Measurements from ENCODE around the gene MSRB3.
"Not testable (repeated sequence)": the region's sequence is repeated elsewhere in the genome, so short reads cannot be mapped to it uniquely, and the experiment has no call there.

MSRB3 gene

DNA sequence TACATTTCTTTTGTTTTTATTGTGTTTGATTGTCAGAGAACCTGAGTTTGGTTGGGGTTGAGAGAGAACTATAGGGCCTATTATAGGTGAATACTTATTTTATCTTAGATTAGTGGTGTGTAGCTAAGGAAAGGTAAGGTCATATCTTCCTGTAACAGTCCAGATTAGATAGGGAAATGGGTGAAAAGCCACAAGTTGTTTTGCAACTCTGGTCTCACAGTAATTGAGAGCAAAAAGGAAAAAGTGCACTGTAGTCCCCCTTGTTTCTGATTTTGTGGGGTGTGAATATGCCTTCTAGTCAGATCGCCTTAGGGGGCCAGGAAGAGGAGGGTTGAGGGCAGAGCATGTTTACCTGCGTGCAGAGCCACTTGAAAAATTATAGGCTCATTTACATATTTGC is 8.9 kb downstream of the MSRB3 start:
- DNase-seq (ENCODE audit: low read depth in 3 of 3) = no peak

DNA sequence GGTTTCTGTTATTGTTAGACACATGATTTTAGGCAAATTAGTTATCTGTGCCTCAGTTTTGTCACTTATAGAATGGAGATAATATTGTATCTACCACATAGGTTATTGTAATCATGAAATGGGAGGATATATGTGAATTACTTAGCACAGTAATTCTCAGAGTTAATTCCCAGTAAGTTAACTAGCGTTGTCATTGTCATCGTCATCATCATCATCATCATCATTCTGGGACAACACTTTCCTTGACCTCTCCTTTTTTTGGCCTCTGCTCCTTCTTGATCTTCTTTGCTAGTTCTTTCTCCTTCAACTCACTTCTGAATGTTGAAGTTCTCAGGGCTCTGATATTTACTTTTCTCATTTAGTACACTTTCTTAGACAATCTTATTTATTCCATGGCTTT is 13.8 kb downstream of the MSRB3 start:
- DNase-seq (ENCODE audit: low read depth in 3 of 3) = no peak

DNA sequence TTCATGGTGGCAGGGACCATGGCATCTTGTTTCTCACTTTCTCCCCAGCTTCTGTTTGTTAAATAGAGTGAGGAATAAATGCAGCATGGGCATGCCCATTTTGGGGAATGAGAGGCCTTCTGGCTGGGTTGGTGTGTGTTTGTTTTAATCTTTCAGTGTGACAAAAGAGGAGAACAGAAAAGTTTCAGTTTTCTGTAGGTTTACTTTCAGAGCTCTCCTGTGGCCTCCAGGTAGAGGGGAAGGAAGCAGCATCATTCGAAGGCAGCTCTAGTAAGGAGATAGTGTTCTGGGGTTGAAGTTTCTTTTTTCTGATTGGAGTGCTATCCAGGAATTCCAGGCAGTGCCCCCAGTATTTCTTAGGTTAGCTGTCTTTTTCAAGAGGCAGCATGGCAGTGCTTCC is 15.3 kb downstream of the MSRB3 start:
- no peak for DNase-seq (ENCODE audit: low read depth in 3 of 3)

DNA sequence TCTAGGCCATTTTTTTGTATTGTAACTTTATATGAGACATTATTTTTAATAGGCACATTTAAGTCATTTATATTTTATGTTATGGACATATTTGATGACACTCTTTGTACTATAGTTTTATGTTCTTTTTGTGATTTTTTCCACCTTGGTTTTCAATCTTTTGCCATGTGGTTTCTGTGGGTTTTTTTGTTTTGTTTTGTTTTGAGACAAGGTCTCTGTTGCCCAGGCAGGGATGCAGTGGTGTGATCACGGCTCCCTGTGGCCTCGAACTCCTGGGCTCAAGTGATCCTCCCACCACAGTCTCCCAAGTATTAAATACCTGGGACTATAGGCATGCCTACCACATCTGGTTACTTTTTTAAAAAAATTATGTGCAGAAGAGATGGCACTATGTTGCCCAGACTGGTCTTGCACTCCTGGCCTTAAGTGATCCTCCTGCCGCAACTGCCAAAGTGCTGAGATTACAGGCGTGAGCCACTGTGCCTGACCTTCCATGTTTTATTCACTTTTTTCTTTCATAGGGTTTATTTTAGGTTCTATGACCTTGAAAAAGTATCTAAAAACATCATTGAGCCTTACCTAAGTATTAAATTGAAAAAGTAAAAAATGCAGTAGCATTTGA is 16.3 kb downstream of the MSRB3 start:
- DNase-seq (ENCODE audit: low read depth in 3 of 3) = no peak

DNA sequence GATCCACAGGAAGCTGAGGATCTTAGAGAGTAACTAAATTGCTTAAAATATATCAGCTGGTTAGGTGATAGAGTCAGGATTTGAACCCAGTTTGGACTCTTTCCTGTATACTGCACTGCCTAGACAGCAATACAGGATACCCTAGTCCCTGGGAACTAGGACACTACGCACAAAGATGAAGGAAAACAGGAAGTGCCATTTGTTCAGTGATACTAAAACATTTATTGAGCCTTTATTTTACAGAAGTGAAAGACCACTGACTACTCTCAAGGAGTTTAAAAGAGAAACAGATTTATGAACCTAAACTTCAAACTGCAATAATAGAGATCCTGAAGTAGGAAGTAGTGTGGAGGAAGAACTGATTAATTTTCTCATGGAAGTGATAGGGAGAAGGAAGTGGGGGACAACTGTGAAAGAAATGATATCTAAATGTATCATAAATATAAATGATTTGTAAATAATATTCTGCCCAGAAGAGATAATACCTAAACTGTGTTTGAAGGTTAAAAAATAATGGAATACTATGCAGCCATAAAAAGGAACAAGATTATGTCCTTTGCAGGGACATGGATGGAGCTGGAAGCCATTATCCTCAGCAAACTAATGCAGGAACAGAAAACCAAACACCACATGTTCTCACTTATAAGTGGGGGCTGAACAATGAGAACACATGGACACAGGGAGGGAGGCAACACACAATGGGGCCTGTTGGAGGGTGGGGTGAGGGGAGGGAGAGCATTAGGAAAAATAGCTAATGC is 18.2 kb downstream of the MSRB3 start:
- no peak for DNase-seq (ENCODE audit: low read depth in 3 of 3)

DNA sequence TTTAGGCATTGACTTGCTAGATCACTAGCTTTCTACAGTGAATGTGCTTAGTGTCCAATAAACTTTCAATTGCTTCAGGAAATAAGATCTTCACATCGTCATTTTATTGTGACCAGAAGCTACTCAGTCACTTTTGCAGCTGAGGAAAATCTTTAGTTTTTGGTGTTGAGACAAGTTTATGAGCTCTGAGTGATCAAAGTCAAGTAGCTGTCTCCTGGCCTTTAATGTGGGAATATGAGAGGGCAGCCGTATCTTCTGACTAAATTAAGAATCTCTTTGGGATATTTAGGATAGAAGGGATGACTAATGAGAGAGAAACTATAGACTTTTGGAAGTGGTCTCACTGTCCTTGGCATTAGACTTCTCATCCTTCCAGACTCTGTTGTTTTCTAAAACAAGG is 21.6 kb downstream of the MSRB3 start:
- DNase-seq (ENCODE audit: low read depth in 3 of 3) = no peak

DNA sequence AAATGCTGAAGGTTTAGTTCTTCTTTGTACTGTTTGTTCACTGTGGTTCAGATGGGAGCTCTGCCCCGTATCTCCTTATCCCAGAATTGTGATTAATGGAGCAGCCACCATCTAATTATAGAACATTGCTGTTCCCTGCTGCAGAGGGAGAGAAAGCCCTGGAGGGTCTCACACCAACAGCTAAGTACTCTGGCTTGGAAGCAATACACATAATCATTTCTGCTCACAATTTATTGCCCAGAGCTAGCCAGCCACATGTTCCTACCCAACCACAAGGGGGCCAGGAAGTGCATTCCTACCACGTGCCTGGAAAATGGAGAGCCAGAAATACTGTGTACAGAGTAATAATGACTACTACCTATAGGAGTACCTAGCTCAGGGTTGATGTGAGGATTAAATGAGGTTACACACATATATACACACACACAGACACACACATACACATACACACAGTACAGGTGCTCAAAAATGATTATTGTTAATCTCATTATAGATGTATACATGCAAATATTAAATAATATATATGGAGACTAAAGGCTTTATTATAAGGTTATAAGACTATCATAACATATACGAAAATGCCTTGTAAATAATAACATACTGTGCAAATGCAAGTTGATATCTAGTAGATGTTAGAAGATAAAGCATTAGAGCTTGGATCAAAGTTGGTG is 22.3 kb downstream of the MSRB3 start:
- DNase-seq (ENCODE audit: low read depth in 3 of 3) = no peak

DNA sequence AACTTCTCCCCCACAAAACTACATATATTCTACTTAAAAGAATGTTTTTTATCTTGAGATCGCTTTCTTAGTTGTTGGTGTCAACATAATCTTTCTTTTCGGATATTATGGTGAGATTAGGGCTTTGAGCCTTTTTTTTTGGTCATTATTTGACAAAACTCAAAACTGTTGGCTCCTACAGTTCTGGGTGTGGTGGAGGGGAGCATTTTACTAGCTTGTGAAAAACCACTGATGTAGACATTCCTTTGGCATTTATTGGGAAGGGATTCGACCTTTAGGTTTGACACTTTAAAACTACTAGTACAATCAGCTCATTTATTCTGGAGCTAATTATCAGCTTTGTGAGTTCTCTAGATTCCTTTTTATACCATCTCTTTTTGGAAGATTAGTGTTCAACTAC is 24.4 kb downstream of the MSRB3 start:
- DNase-seq (ENCODE audit: low read depth in 3 of 3) = no peak

DNA sequence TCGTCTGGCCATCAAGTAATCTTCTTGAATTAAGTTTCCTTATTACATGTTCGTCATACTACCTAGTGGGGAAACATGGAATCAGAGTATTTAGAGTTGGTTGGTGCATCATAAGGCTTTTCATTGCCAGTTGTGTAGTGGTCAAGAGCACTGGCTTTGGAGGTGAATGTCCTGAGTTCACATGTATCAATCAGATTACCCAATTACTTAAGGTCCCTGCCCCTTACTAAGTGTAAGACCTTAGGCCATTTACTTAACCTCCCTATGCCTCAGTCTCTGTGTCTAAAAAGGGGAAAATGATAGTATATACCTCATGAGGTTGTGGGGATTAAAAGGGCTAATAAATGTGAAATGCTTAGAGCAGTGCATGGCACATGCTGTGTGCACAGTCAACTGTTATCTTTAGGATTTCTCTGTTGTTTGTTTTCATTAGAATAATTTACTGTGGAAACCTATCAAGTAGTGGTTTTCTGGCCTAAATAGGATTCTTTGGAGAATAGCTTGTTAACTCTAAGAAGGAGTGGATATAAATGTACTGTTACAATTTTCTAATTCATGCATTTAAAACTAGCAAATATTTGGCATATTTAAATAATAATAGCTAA is 27.0 kb downstream of the MSRB3 start:
- DNase-seq (ENCODE audit: low read depth in 3 of 3) = no peak

DNA sequence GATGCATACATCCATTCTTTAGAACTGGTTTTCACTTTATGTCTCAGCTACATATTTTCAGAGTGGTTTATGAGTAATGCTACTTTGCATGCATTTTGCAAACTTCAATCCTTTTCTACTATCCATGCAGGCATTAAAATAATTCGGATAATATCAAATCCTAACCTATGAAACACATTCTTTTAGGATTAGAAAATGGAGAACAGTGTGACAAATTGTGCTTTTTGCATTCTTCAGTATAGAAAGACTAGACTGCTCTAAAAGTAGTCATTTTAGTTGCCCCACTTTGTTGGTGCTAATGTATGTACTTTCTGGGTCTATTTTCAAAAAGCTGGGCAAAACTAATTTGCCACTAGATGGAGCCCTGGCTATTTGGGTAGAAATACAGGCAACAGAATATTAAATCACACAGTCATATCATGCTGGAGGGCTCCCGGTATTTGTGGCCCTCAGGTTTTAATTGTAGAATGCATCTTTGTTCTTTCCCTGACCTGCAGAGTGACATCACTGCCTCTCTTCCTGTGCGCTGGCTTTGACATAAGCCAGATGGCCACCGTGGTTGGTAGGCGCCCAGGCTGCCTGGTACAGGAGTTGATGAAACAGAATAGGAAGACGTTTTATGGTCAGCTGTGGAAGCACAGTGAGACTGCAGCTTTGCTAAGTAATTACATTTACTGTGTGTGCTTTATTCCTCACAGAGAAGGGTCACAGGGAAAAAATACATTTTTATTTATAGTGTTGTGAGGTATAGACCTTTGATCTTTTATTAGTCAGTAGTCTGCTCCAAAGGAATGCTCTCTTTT is 28.1 kb downstream of the MSRB3 start:
- no peak for DNase-seq (ENCODE audit: low read depth in 3 of 3)

DNA sequence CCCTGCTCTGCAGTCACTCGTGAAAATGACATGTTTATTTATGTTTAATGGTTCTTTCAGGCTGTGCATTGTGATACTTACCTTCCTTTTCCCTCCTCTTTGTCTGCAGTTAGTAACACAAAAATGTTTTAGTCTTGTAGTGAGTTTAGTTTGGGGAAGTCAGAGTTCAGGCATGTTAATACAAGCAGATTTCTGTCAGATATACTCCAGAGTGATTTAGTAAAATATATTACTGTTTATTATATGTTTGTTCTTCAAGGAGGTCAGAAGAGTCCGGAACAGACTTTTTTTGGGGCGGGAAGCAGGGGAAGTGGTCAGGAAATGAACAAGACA is 28.7 kb downstream of the MSRB3 start:
- no peak for DNase-seq (ENCODE audit: low read depth in 3 of 3)

DNA sequence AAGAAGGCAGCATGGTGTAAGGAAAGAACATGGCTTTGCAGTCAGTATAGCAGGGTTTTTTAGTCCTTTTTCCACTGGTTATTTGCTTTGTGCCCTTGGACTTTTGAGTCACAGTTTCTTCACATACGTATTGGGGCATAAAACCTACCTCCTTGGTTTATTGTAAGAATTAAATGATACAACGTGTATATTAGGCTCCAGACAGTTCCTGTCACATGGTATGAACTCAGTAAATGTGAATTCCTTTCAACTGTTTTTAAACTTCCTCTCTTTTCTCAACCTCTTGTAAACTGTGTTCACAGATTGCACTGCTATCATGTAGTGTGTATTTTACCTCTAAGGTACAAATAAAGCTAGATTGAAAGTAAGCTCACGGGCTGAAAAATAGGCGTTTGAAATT is 29.5 kb downstream of the MSRB3 start:
- DNase-seq (ENCODE audit: low read depth in 3 of 3) = no peak

DNA sequence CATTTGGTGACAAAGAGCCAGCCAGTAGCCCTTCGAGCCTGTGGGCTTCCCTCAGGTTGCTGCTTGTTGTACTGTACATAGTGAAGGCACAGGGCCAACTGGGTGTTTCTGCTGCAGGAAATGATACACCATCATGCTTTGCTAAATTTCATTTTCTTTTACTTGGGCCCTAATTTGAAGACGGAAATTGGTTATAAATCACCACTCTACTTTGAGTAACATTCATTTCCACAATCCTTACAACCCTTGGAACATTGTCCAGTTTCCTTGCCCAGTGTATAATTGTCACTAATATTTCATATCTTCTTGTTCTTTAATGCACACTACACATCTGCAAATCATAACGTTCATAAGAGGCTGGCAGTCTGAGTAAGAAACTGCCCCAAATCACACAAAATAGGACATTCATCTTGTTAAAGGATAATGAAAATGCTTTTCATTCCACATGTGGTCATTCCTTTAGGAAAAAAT is 30.2 kb downstream of the MSRB3 start:
- DNase-seq (ENCODE audit: low read depth in 3 of 3) = no peak

DNA sequence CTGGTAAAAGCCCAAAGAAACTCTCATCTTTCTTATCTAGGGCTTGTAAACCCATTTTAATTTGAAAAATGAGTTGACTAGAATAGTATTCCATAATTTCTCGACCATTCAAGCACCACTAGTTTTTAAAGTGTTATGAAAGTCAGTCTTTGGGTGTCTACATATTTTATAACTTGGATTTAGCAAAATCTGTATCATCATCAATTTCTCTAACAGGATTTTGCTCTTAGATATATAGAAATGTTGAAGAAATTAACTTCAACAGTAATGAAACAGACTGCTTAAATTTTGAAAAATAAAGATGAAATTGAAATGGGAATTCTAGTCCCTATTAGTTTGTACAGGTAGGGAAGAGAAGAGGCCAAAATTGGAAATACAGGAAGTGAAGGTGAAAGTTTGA is 32.8 kb downstream of the MSRB3 start:
- no peak for DNase-seq (ENCODE audit: low read depth in 3 of 3)

DNA sequence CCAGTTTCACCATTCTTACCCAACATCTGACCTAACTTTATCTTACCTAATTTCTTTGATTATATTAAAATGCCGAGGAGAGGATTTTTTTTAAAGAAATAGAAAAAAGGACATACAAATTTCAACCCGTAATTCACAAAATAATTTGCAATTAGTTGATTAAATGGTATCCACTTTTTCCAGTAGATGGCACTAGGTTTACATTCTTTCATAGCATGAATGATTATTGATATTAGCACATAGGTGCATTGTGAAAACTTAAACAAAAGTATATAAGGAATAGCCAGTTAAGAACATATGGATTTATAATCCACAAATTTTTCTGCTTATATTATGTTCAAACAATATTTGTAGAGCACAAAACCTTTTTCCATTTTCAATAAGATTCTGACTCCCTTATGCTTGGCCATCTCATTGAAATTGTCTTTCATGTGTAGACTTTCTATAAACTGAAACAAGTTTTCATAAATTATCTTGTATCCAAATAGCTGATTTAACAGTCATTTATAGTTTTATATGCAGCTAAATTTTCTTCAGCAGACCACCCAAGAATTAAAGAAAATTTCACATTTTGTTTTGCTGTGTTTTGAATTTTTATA is 35.3 kb downstream of the MSRB3 start:
- no peak for DNase-seq (ENCODE audit: low read depth in 3 of 3)

DNA sequence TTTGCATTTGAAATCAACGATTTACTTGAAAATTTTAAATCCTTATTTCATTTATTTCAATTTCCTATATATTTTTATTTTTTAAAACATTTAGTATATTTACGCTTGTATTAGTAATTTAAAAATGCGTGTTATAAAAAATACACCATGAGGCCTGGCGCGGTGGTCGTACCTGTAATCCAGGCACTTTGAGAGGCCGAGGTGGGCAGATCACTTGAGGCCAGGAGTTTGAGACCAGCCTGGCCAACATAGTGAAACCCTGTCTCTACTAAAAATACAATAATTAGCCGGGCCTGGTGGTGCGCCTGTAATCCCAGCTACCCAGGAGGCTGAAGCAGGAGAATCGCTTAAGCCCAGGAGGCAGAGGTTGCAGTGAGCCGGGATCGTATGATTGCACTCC is 36.8 kb downstream of the MSRB3 start:
- not testable (repeated sequence) for DNase-seq (ENCODE audit: low read depth in 3 of 3)

DNA sequence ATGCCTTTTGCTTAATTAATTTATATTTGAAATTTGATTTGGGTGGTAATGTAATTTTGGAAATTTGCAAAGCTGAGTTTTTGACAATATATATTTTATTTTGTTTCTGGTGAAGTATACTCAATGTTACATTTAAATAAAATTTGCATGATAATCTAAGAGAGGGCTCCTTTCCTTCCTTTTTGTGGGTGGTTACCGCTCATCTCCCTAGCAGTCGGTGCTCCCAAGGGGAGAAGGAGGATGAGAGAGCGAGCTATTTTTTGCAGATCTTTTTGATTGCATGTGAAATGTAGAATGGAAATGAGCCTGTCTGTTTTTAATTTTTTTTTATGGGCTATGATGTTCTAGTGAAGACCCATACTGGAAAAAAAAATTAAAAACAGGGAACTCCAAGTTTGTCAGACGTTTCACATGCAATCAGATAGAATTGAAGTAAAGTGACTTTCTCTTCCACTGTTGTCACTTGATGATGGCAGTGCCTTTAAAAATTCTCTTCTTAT is 39.8 kb downstream of the MSRB3 start:
- no peak for DNase-seq (ENCODE audit: low read depth in 3 of 3)

DNA sequence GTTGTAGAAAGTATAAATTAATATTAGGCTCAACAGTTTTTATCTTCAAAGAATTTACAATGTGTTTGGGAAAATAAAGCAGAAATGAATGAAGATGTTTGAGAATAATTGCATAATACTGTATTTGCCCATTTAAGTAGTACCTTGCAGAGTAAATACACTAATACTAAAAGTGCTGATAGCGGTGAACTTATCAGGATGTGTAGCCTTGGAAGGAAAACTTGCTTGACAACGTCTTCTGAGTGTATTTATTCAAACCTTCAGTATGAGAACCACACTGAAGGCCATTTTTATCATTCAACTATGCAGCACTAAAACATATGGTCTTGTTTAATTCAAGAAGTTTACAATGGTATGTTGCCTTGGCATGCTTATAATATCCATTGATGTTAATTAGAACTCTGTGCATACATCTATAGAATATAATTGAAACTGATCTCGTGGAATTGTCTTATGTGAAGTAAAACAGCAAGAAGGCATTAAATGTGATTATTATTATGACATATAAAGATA is 41.3 kb downstream of the MSRB3 start:
- no peak for DNase-seq (ENCODE audit: low read depth in 3 of 3)

DNA sequence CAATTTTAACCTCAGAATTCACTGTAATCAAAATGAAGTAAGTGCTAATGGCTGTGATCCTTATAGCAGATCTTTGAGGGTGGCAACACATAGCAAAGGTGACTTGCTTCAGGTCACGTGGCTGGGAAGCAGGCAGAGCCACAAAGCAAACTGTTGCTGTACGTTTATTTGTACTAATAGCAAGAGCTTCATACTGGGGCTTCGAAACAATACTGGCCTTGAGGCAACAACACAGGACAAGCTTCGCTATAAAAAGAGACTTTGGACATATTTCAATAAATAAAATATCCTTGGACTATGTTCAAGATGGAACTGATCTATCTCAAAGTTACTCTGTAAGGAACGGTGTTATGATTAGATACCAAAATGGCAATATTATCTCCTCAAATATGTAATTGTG is 44.6 kb downstream of the MSRB3 start:
- no peak for DNase-seq (ENCODE audit: low read depth in 3 of 3)

DNA sequence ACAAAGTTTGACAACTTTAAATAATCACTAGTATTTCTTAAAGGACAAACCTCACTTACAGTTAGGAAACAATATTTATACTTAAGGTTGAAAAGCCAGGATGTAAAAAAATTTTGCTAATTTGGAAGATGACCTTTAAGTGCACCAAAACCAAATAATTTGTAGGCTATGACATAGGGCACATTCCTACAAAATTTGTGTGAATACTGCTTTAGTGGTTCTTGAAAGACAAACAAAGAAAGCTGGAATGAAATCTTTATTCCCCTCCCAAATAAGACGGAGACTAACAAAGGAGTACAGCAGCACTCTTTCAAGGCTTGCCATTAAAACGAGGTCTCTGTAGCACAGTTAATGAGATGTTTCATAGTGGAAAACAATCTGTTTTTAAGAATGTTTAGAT is 45.6 kb downstream of the MSRB3 start:
- no peak for DNase-seq (ENCODE audit: low read depth in 3 of 3)

DNA sequence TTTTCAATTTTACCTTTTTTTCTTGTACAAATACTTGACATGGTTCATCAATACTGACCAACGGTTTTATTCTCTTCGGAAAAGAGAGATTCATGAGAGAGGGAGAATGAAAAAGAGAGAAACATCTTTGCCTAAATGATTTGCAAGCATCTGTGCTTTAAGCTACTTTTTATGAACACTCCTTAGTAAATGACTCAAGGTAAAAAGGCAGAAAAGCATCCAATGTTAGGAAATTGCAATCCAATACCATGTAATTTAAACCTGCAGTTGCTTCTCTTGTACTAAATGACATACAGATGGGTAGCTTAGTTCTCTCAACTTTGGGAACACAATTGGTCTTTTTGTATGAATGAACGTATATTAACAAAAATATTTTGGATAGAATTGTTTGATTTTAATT is 46.1 kb downstream of the MSRB3 start:
- DNase-seq (ENCODE audit: low read depth in 3 of 3) = no peak
